Natural killer cell (primary cell): ENCODE data around the gene CACNA1C. TPM values are rescaled to one million over a fixed set of nuclear protein-coding genes. Genes with fewer than 3 reads are reported as not detected.

Source experiments
- ATAC-seq, 3 donors: fragments of 150-1000 bp in 2 of 3; fragments of 200-7000 bp in 1 of 3; cut with Tn5 transposase; 1 replicate in 1 of 3; 2 replicates in 2 of 3; pipeline ENCODE4 v1.10.0; 2021; ENCODE audit warnings: mild to moderate bottlenecking in 2 of 3, moderate library complexity in 2 of 3
- DNase-seq, 2 donors: peaks; one replicate each; pipeline versions ENCODE4 v3.0.0 to v3.0.0-alpha.2; 2013 to 2021; ENCODE audit warnings: mixed read lengths in 1 of 2
- H3K27ac ChIP-seq: one replicate; pipeline ENCODE4 v1.5.1; 2013; ENCODE audit warnings: mild to moderate bottlenecking, low read length
- H3K27me3 ChIP-seq: one replicate; pipeline ENCODE4 v1.6.1; 2013; ENCODE audit warnings: low read length; ENCODE audit not compliant: control insufficient read depth, insufficient read depth
- H3K36me3 ChIP-seq: one replicate; pipeline ENCODE4 v1.6.1; 2013; ENCODE audit warnings: low read length; ENCODE audit not compliant: control insufficient read depth, insufficient read depth
- H3K4me1 ChIP-seq: one replicate; pipeline ENCODE4 v1.6.1; 2013; ENCODE audit warnings: low read length; ENCODE audit not compliant: control insufficient read depth, insufficient read depth
- H3K4me3 ChIP-seq: one replicate; pipeline ENCODE4 v1.5.1; 2013; ENCODE audit warnings: low read length
- H3K9me3 ChIP-seq: one replicate; pipeline ENCODE4 v1.6.1; 2013; ENCODE audit warnings: low read length; ENCODE audit not compliant: control insufficient read depth, insufficient read depth
- H3K27ac Mint-ChIP-seq, 2 donors: one replicate each; pipeline ENCODE4 v1.8.0; 2022; ENCODE audit warnings: mild to moderate bottlenecking in 2 of 2, mixed read lengths in 2 of 2, moderate library complexity in 1 of 2
- H3K27me3 Mint-ChIP-seq, 2 donors: one replicate each; pipeline ENCODE4 v1.8.0; 2022; ENCODE audit warnings: low read depth in 2 of 2, mixed read lengths in 2 of 2
- H3K36me3 Mint-ChIP-seq: one replicate; pipeline ENCODE4 v1.8.0; 2022; ENCODE audit warnings: mixed read lengths
- H3K4me1 Mint-ChIP-seq, 2 donors: one replicate each; pipeline ENCODE4 v1.8.0; 2022; ENCODE audit warnings: mixed read lengths in 2 of 2
- H3K4me3 Mint-ChIP-seq: one replicate; pipeline ENCODE4 v1.8.0; 2022; ENCODE audit warnings: mild to moderate bottlenecking, moderate library complexity, mixed read lengths
- H3K9me3 Mint-ChIP-seq, 2 donors: one replicate each; pipeline ENCODE4 v1.8.0; 2022; ENCODE audit warnings: mixed read lengths in 2 of 2
- CTCF ChIP-seq: fragments of 200-600 bp; IDR thresholded peaks from one replicate; pipeline ENCODE4 v1.8.0; 2022; ENCODE audit warnings: antibody characterized with exemption
- WGBS: methylation state at CpG from one replicate; pipeline ENCODE4 v1.1.7; 2013; ENCODE audit warnings: missing lambda C conversion rate; ENCODE audit not compliant: insufficient coverage; 5-methylcytosine and 5-hydroxymethylcytosine counted together
- intact Hi-C: fragments of 100-400 bp; cut with micrococcal nuclease; formaldehyde crosslinking; loops from one replicate; pipeline ENCODE4 v1.14.2; 2022
- total RNA-seq, 4 donors: library from RNA; stranded (reverse); fragments of 120-200 nt in 1 of 4; gene quantifications; one replicate each; pipeline versions ENCODE4 v1.2.3 to v1.2.4, GENCODE V29; 2013 to 2022

The CACNA1C gene
- total RNA-seq, 3 donors from 2014 or later (not counting 1 experiment from before 2014, with no cell fraction given) = 0.07 to 0.35 (median 0.08) TPM

DNA sequence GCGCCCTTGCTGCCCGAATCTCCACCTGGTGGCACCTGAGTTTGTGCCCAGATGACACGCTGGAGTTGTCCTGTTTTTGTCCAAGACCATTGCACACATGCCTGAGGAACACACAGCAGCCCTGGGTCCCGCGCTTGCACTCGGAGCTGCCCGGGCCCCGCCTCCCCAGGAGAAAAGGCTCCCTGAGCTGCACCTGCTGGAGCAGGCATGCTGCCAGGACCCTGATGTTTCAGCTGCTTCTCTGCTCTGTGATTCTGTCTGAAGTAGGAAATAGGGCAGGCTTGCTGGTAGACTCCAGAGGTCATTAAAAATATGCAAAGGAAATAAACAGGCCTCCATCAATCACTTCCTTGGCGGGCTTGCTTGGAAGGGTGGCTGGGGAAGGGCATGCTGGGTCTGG, 271.6 kb downstream of the CACNA1C start:
- no peak overlapping the region for H3K27ac ChIP-seq
- H3K4me1 ChIP-seq = no peaks in the 10 kb centered on the region
- Mint-ChIP-seq H3K4me1 (no peaks in the 10 kb centered on the region), H3K4me3 (no peak overlapping the region), H3K27ac (no peak overlapping the region), H3K9me3 (no peaks in the 10 kb centered on the region), H3K36me3 (no peaks in the 10 kb centered on the region), H3K27me3 (peaks cover 12 to 16% of the 10 kb centered on the region in 2 donors)
- no peak for TF ChIP-seq CTCF
- intact Hi-C loops = no loop called here
- DNase-seq (no peak), ATAC-seq (no peak)
- H3K36me3 ChIP-seq = no peaks in the 10 kb centered on the region
- 35% methylated on average over 9 of the region's 9 CpGs for WGBS
- H3K4me3 ChIP-seq = no peak overlapping the region
- H3K27me3 ChIP-seq = no peaks in the 10 kb centered on the region
- no peaks in the 10 kb centered on the region for H3K9me3 ChIP-seq

DNA sequence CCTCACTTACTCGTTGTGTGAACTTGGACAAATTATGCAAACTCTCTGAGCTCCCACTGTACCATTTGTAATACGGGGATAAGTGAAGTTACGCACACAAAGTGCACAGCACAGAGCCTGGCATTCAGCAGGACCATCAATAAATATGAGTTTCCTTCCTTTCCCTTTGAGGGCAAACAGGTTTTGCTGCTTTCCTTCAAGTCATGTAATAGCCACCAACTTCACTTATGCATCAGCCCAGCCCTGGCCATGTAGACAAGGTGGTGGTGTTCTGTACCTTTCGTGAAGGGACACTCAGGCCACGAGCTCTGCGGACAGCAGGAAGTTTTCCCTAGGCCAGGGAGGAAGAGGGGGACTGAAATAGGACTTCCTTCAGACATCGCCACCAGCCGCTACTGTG, 272.7 kb downstream of the CACNA1C start:
- no peak for DNase-seq
- H3K4me1 ChIP-seq = no peaks in the 10 kb centered on the region
- TF ChIP-seq CTCF = no peak
- no peak overlapping the region for H3K4me3 ChIP-seq
- Mint-ChIP-seq H3K4me3 (no peak overlapping the region), H3K36me3 (no peaks in the 10 kb centered on the region), H3K9me3 (no peaks in the 10 kb centered on the region), H3K27me3 (peaks cover 14 to 21% of the 10 kb centered on the region in 2 donors), H3K27ac (no peak overlapping the region), H3K4me1 (no peaks in the 10 kb centered on the region)
- 68% methylated on average over 8 of the region's 8 CpGs for WGBS
- H3K27ac ChIP-seq = no peak overlapping the region
- no peaks in the 10 kb centered on the region for H3K9me3 ChIP-seq
- ATAC-seq = no peak
- no peaks in the 10 kb centered on the region for H3K27me3 ChIP-seq
- intact Hi-C loops = no loop called here
- no peaks in the 10 kb centered on the region for H3K36me3 ChIP-seq

DNA sequence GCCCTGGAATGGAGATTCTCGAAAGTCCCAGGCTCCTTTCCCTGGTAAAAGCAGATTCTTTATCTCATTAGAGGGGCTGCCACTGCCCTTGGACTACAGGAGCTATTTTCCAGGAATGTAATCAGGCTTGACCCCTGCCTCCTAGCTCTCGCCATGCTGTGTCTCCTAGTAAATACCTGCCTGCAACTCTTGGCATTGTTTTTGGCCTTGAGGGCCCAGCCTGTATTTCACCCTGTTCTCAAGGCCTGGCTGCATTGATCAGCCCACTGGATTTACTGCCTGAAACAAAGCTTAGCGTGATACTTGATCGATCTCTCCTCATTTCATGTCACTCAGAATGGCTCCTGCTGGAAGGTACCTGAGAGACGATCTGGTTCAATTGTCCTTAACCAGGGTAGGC, 273.7 kb downstream of the CACNA1C start:
- Mint-ChIP-seq H3K27me3 (peaks cover 14 to 21% of the 10 kb centered on the region in 2 donors), H3K36me3 (no peaks in the 10 kb centered on the region), H3K27ac (no peak overlapping the region), H3K4me3 (no peak overlapping the region), H3K9me3 (no peaks in the 10 kb centered on the region), H3K4me1 (no peaks in the 10 kb centered on the region)
- no peaks in the 10 kb centered on the region for H3K9me3 ChIP-seq
- no peaks in the 10 kb centered on the region for H3K36me3 ChIP-seq
- no peak for DNase-seq
- no peaks in the 10 kb centered on the region for H3K4me1 ChIP-seq
- WGBS = 84% methylated on average over 5 of the region's 5 CpGs
- no peak overlapping the region for H3K27ac ChIP-seq
- H3K4me3 ChIP-seq = no peak overlapping the region
- H3K27me3 ChIP-seq = no peaks in the 10 kb centered on the region
- no peak for TF ChIP-seq CTCF
- intact Hi-C loops = no loop called here
- no peak for ATAC-seq

DNA sequence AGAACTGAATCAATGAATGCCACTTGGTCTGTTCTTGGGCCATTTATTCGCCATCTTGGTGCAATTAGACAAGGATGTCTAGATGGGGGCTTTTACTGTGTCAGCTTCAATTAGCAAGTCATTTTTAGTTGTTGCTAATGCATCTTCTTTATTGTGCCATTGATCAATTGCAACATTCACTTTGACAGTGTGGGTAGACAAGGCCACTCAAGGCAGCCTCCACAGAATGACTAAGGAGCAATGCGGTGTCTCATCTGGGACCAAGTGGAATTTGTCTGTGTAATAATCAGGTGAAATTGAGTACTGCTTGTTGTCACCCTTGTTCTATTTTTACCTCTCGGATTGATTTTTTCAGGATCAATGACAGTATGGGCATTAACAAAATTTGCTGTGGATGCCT, 275.9 kb downstream of the CACNA1C start:
- H3K4me3 Mint-ChIP-seq = no peak overlapping the region

More for the DNA sequence above, 275.9 kb downstream of the CACNA1C start:
- intact Hi-C loops = no loop called here
- Histone ChIP-seq H3K4me3 (no peak overlapping the region), H3K9me3 (no peaks in the 10 kb centered on the region), H3K4me1 (no peaks in the 10 kb centered on the region), H3K36me3 (no peaks in the 10 kb centered on the region), H3K27ac (no peak overlapping the region), H3K27me3 (no peaks in the 10 kb centered on the region)
- Mint-ChIP-seq H3K27me3 (peaks cover 8 to 25% of the 10 kb centered on the region in 2 donors), H3K4me1 (no peaks in the 10 kb centered on the region), H3K36me3 (no peaks in the 10 kb centered on the region), H3K9me3 (no peaks in the 10 kb centered on the region), H3K27ac (no peak overlapping the region)
- ATAC-seq = no peak
- DNase-seq = no peak
- WGBS = 74% methylated on average over 3 of the region's 3 CpGs
- no peak for TF ChIP-seq CTCF
